HG02571 (cell line): Measurements from ENCODE around the gene LRIT3.

Source experiments
- ATAC-seq: cut with Tn5 transposase; IDR thresholded peaks from one replicate; pipeline ENCODE4 v1.9.1; 2021; ENCODE audit warnings: mild to moderate bottlenecking, moderate library complexity; ENCODE audit not compliant: unreplicated experiment

LRIT3 gene

GRCh38 chr4:109847896-109848442 lies at the start of gene LRIT3:
LRIT3 (plus strand) TSS chr4:109848107; CDS start chr4:109848202, 95 bp downstream.
- ATAC-seq: no peak

- ATAC-seq: no peak
These were observed 49.0 kb upstream of the LRIT3 start for GRCh38 chr4:109798866-109799265.

- no peak for ATAC-seq
These were observed 46.7 kb upstream of the LRIT3 start for GRCh38 chr4:109801099-109801789.

- no peak for ATAC-seq
These were observed 46.0 kb upstream of the LRIT3 start, which contains the start of gene CFI for GRCh38 chr4:109801895-109802319. CFI (minus strand) TSS chr4:109801999; CDS start chr4:109801971, 28 bp downstream.

GRCh38 chr4:109803924-109804571 lies 43.9 kb upstream of the LRIT3 start:
- peak; percentile 74 for ATAC-seq

- ATAC-seq: no peak
These were observed 38.3 kb upstream of the LRIT3 start for GRCh38 chr4:109809655-109810054.

GRCh38 chr4:109810552-109811387 lies 37.1 kb upstream of the LRIT3 start:
- no peak for ATAC-seq

- no peak for ATAC-seq
These were observed 36.2 kb upstream of the LRIT3 start for GRCh38 chr4:109811707-109812106.

GRCh38 chr4:109815151-109816081 lies 32.5 kb upstream of the LRIT3 start, which contains the start of gene GAR1:
GAR1 (plus strand) TSS chr4:109815762; CDS start chr4:109816165, 403 bp downstream.
- peak; percentile 99 for ATAC-seq

- ATAC-seq: no peak
These were observed 31.8 kb upstream of the LRIT3 start for GRCh38 chr4:109816082-109816442.

- no peak for ATAC-seq
These were observed 31.0 kb upstream of the LRIT3 start for GRCh38 chr4:109816894-109817293.

GRCh38 chr4:109818268-109818667 lies 29.6 kb upstream of the LRIT3 start:
- no peak for ATAC-seq

- ATAC-seq: no peak
These were observed 27.3 kb upstream of the LRIT3 start for GRCh38 chr4:109820563-109820962.

- no peak for ATAC-seq
These were observed 26.7 kb upstream of the LRIT3 start for GRCh38 chr4:109821185-109821584.

GRCh38 chr4:109826719-109827118 lies 21.2 kb upstream of the LRIT3 start:
- ATAC-seq: no peak

GRCh38 chr4:109827672-109828071 lies 20.2 kb upstream of the LRIT3 start, which contains the start of gene RRH:
RRH (plus strand) TSS chr4:109827972; CDS start chr4:109828028, 56 bp downstream.
- no peak for ATAC-seq

- no peak for ATAC-seq
These were observed 14.2 kb upstream of the LRIT3 start for GRCh38 chr4:109833756-109834155.

GRCh38 chr4:109836985-109837384 lies 10.9 kb upstream of the LRIT3 start:
- ATAC-seq: no peak

GRCh38 chr4:109846395-109847098 lies 1.4 kb upstream of the LRIT3 start:
- ATAC-seq: no peak
